ENCODE data around the gene FOXN1.
"Not testable (repeated sequence)": the region's sequence is repeated elsewhere in the genome, so short reads cannot be mapped to it uniquely, and the experiment has no call there.

GRCh38 chr17:28458881-28459280 is 47.3 kb upstream of the FOXN1 start:
- TF ChIP-seq POLR2AphosphoS5 (IDR thresholded peaks at IDR 0.05; ENCODE audit: borderline replicate concordance, low read depth, low read length); EZH2 (IDR thresholded peaks at IDR 0.05); FOXP2 (optimal IDR thresholded peaks at IDR 0.05; ENCODE audit: control extremely low read depth, extremely low read length, insufficient read depth): not testable (repeated sequence)

Measured in SK-N-MC (cell line).